Anterior cingulate cortex (tissue), 58 donors: ENCODE data around the gene DNAH1.

Source experiments
- DNase-seq, 58 donors: peaks; one replicate each; lab custom pipeline; 2025; lab: John Stamatoyannopoulos, UW

DNAH1 gene

DNA sequence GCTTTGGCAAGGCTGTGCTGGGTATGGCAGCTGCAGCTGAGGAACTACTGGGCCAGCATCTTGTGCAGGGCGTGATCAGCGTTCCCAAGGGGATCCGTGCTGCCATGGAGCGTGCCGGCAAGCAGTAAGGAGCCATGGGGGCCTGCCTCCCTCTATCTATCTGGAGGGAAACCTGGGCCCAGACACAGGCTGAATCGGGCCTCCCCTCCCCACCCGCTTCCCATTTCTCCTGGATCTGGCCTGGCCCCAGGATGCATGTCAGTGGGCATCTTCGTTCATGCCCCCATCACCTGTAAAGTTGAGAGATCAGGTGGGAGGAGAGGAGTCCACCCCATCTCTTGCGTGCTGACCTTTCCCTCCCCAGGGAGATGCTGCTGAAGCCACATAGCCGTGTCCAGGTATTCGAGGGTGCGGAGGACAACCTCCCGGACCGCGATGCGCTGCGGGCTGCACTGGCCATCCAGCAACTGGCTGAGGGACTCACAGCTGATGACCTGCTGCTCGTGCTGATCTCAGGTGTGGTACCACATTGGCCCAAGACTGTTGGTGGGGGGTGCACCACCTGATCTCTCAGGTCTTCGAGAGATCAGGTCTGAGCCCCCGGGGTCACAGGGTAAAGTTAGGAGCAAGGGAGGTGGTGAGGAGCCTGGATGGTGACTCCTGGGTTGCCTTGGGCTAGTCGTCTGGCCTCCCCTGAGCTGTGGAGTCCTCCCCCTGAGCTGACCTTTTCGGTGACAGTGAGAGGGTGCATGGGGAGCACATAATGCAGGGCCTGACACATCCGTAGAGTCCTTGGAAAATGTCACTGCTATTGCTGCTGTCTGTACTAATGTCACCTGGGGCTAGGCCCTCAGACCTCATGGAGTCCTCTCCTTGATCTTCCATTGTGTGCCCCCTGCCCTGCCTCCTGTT is 25.3 kb upstream of the DNAH1 start:
- no peak for DNase-seq

GRCh38 chr3:52291508-52292181 is 24.5 kb upstream of the DNAH1 start:
- DNase-seq = peak in 3 of 58 donors; percentile 6 to 20 (median 13)

DNA sequence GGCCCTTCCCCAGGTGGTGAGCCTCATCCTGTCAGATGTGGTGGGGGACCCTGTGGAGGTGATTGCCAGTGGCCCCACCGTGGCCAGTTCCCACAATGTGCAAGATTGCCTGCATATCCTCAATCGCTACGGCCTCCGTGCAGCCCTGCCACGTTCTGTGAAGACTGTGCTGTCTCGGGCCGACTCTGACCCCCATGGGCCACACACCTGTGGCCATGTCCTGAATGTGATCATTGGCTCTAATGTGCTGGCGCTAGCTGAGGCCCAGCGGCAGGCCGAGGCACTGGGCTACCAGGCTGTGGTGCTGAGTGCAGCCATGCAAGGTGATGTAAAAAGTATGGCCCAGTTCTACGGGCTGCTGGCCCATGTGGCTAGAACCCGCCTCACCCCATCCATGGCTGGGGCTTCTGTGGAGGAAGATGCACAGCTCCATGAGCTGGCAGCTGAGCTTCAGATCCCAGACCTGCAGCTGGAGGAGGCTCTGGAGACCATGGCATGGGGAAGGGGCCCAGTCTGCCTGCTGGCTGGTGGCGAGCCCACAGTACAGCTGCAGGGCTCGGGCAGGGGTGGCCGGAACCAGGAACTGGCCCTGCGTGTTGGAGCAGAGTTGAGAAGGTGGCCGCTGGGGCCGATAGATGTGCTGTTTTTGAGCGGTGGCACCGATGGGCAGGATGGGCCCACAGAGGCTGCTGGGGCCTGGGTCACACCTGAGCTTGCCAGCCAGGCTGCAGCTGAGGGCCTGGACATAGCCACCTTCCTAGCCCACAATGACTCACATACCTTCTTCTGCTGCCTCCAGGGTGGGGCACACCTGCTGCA is 23.7 kb upstream of the DNAH1 start:
- DNase-seq = no peak

DNA sequence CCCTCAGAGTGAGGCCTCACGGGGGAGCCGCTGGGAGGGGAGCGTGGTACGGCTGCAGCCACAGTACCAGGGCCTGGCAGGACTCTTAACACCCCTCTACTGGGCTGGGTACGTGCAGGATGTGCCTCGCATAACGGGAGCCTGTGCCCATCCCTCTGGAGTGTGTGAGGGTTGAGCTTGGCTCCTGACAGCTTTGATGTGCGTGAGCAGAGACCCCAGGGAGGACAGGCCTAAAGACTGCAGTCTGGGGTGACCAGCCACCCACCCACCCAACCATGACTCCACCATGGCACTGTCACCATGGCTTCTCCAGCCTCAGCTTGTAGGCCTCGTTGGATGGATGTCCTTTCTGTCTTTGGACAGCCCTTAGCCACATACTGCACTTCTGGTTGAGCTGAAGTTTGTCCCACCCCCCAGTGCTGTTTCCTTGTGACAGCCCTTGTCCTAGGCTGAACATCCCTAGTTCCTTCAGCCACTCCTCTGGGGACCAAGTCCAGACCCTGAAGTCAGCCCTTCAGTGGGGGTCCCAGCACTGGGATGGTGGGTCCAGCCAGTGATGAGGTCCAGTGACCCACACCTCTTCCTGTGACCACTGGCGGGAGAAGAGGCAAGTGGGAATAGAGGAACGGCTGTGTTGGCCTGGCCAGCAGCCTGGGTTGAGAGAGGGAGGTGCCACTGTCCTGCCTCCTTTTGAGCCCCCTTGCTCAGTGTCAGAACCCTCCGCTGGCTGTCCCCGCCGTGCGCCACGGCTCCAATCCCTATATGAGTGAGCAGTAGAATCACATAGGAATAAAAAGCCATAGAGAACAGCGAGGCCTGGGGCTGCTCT is 22.4 kb upstream of the DNAH1 start:
- DNase-seq = no peak

- DNase-seq = no peak
Measured at GRCh38 chr3:52294320-52295150, 21.6 kb upstream of the DNAH1 start.

DNA sequence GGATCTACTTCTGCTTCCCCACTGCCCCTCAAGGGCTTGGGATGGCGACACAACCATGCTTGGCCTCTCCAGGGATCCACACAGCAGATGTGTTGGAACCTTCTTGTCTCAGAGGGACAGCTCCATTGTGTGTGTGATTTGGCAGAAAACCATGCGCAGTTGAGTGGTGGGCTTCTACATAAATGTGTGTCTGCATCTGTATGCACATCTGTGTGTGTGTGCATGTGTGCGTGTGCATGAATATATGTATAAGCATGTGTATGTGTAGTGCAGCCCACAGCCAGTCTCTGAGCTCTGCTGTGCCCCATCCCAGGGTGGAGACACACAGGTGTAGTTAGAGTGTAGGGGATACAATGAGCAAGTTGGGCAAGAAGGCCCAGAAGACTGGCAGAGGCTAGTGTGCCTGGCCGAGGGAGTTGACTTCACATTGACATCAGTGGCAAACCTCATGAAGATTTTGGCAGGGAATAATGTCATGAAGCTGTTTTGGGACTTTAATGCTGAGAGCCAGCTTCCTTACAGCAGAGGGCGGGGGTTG is 20.4 kb upstream of the DNAH1 start:
- no peak for DNase-seq

DNA sequence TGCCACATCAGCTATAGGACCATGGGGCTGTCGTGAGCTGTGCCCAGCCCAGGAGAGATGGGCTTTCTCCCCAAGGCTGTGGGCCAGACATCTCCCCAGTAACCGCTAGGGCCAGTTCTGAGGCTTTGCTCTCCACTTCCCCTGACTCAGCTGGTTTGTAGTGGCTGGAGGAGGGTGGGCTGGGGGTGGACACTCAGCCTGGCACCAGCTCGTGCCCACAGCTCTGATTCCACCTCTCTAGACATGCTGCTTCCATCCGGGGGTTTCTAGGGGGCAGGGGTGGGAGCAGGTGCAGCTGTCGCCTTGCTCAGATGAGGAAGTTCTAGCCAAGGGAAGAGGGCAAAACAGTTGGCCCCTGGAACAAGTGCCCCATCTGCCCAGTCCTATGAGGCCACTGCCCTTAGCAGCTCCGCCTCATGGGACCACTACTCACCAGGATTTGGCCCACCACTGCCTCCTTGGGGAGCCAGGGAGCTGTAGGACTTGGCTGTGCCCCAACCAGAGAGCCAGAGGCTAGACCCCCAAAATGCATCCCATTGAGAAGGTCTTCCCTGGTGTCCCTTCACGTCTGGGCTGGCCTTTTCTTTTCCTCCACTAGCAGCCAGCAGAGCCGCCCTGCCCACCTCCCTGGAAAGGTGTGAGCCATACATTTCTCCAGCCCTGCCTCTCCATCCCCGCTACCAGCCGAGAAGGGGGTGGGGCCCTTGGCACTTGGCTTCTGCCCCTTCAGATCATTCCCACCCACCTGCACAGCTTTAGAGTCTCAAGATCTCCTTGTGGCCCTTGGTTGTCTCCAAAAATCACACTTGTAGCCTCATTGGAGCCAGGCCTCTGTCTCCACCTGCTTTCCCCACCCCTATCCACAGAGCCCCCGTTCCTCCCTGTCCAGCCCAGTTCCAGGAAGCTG is 18.6 kb upstream of the DNAH1 start:
- no peak for DNase-seq

GRCh38 chr3:52298149-52299098 is 17.7 kb upstream of the DNAH1 start:
- no peak for DNase-seq

DNA sequence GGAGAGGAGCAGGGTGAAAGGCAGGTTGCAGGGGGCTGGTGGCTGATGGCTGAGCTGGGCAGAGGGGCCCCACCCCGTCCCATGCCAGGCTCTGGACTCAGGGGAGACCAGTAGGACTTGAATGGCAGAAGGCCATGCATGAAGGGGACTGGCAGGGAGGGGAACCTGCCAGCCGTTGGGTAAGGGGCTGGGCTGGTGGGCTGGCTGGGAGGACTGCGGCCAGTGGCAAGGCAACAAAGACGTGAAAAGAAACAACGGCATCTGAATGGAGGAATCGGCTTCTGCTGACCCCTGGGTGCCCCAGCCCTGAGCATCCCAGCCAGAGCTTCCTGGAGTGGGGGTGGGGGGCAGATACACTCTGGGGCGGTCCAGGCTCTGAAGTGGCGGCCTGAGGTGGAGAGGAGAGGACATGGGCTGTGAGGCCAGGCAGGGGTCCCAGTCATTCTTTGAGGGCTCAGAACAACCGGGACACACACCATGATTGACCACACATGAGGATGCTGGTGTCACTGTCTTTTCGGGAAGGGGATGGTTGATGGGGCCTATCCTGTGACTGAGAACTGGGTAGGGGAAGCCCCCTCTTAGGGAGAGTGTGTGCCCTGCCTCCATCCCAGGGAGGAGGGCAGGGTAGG is 16.8 kb upstream of the DNAH1 start:
- no peak for DNase-seq

DNA sequence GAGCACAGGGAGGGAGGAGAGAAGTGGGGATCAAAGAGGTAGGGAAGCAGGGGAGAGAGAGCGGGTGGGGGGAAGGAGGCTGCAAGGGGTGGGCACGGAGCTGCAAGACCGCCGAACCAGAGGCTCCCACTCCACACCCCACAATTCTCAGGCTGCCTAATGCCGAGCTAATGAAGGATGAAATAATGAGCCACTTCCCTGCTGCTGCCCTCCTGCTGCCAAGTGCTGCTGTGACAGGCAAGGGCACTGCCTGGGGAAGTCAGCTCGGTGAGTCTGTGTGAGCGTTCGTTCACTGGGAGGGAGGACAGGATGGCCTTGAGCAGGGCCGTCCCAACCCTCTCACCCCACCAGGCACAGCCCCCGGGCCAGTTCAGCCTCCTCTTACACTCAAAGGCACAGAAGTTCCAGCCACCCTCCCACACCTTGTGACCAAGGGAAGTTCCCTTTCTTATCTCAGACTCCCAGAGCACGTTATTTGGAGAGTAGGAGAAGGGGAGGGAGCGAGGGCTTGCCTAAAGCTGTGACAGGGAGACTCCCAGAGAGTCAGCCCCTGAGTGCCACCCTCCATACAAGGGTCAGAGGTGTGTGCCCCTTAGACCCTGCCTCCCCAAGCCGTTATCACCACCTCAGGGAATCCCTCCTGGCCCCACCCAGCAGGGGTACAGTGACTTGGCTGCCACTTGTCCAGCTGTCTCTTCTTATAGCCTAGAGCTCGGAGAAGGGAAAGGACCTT is 16.1 kb upstream of the DNAH1 start:
- DNase-seq = no peak

DNA sequence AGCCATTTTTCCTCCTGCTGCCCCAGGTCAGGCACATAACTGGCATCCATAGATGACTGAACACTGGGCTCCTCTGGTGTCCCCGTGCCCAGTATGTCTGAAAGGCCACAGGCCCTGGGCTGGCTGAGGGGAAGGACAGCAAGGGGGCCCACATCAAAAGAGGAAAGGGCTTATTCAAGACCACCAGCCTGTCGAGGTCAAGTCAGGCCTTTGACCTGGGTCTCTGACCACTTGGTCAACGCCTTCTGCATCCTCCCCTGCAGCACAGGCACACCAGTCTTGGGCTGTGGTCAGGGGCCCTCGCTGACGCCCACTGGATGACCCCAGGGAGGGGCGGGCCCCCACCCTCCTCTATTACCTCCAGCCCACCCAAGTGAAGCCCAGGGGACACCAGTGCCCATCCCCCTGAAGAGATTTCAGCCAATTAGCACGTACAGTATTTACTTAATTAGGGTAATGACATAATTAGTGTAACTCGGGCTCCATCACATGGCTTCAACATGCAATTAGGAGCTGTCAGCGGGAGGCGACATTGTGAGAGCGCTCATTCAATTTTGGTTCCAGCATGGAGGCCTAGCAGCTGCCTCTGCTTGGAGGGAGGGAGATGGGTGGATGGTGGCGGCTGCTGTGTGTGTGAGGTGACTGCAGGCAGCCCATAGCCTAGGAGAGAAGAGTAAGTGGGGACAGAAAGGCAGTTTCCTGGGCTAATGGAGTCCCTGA is 13.5 kb upstream of the DNAH1 start:
- DNase-seq = peak in 2 of 58 donors; percentile 3 to 19

DNA sequence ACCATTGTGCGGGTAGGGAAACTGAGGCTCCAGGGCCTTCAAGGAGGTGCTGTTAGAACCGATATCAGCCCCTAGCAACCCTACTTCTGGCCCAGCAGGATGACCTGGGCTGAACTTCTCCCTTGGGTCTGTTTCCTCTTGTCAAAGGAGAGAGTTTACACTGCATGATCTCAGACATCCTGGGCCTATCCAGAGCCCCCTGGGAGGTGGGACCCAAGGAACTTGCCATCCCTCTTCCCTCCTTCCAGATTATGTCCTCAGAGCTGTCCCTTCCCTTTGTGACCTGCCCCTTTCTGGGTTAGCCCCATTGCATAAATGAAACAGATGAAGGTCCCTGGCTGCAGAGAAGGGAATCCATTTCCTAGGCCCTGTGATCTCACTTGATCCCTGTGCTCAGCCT is 12.3 kb upstream of the DNAH1 start:
- DNase-seq = no peak

DNA sequence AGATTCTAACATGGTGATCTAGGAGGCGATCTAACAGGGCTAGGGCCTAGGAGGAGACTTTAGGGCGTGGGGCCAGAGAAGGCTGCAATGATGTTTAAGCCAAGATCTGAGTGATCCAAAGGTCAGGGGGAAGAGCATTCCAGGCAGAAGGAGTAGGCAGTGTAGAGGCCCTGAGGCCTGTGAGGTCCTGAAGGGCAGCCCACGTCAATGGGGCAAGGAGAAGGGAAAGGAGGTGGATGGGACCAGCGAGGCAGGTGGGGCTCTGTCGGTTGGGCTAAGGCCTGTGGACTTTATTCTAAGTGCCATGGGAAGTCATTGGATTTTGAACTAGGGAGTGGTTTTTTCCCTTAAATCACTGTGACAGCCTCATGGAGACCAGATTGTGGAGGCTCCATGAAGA is 10.2 kb upstream of the DNAH1 start:
- no peak for DNase-seq

DNA sequence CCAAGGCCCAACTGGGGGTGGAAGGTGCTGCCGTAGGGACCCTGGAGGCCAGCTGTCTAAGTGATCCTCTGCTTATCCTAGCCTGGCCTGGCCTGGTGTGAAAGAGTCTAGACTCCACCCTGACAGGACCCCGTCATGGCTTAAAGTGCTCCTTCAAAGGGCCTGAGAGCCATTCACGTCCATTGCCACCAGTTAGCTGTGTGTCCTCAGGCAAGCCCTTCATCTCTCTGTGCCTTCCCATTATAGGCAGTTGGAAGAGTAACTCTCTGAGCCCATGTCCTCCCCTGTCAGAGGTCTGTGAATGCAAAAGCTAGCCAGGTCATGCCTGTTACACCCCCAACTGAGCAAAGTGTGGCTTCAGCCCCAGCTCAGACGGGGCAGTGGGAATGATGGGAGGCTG is 9.1 kb upstream of the DNAH1 start:
- no peak for DNase-seq

GRCh38 chr3:52308308-52308707 is 7.8 kb upstream of the DNAH1 start:
- DNase-seq = no peak
